HG03342 (cell line): ENCODE results near the gene FGD5.

Experiments
- ATAC-seq: cut with Tn5 transposase; IDR thresholded peaks from one replicate; pipeline ENCODE4 v1.9.1; 2021; ENCODE audit warnings: mild to moderate bottlenecking, moderate library complexity; ENCODE audit not compliant: unreplicated experiment

The FGD5 gene, protein sequence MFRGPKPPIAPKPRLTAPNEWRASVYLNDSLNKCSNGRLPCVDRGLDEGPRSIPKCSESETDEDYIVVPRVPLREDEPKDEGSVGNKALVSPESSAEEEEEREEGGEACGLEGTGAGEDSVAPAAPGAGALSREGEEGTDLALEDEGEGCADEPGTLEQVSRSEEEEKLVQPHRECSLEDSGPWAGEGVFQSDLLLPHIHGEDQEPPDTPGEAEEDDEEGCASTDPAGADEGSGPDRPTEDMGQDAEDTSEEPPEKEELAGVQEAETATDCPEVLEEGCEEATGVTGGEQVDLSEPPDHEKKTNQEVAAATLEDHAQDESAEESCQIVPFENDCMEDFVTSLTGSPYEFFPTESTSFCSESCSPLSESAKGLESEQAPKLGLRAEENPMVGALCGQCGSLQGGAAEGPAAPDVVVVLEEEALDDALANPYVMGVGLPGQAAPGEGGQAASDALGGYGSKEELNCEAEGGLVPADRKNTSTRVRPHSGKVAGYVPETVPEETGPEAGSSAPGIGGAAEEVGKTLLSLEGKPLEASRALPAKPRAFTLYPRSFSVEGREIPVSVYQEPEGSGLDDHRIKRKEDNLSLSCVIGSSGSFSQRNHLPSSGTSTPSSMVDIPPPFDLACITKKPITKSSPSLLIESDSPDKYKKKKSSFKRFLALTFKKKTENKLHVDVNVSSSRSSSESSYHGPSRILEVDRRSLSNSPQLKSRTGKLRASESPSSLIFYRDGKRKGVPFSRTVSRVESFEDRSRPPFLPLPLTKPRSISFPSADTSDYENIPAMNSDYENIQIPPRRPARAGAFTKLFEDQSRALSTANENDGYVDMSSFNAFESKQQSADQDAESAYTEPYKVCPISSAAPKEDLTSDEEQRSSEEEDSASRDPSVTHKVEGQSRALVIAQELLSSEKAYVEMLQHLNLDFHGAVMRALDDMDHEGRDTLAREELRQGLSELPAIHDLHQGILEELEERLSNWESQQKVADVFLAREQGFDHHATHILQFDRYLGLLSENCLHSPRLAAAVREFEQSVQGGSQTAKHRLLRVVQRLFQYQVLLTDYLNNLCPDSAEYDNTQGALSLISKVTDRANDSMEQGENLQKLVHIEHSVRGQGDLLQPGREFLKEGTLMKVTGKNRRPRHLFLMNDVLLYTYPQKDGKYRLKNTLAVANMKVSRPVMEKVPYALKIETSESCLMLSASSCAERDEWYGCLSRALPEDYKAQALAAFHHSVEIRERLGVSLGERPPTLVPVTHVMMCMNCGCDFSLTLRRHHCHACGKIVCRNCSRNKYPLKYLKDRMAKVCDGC (N-terminal part only)

GRCh38 chr3:14818804-14819500 lies at the start of gene FGD5:
FGD5 (plus strand) TSS chr3:14818962; CDS start chr3:14819072, 110 bp downstream.
- no peak for ATAC-seq

GRCh38 chr3:14769544-14770325 lies 49.0 kb upstream of the FGD5 start:
- ATAC-seq: no peak

- no peak for ATAC-seq
These were observed 48.2 kb upstream of the FGD5 start for GRCh38 chr3:14770591-14770990.

GRCh38 chr3:14771593-14772497 lies 46.9 kb upstream of the FGD5 start:
- ATAC-seq: no peak

DNA sequence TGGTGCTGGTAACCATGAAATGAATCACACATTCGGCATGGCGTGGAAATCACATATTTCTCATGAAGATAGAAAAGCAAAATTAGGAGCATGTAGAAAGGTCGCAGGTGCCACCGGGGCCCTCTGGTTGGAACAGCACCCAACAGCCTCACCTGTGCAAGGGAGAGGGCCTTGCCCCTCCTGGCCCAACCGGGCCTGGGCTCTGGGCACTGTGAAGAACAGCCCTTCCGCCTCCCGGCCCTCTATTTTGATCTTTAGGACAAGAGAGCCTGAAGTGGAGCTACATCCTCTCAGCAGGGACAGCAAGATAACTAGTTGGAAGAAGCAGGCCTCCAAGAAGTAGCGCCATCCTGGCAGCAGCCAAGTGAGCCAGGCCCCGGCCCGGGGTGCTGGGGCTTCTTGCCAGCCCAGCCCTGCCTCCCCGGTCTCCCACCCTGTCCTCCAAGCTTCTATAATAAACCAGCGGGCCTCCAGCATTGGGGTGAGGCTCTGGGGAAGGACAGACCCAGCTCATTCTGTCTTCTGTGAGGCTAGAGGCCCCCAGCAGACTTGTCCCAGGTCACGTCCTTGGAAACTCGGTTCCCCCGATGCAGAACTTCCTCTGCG lies 46.1 kb upstream of the FGD5 start:
- no peak for ATAC-seq

GRCh38 chr3:14773281-14773680 lies 45.5 kb upstream of the FGD5 start:
- ATAC-seq: no peak

GRCh38 chr3:14773691-14774128 lies 45.1 kb upstream of the FGD5 start:
- no peak for ATAC-seq

DNA sequence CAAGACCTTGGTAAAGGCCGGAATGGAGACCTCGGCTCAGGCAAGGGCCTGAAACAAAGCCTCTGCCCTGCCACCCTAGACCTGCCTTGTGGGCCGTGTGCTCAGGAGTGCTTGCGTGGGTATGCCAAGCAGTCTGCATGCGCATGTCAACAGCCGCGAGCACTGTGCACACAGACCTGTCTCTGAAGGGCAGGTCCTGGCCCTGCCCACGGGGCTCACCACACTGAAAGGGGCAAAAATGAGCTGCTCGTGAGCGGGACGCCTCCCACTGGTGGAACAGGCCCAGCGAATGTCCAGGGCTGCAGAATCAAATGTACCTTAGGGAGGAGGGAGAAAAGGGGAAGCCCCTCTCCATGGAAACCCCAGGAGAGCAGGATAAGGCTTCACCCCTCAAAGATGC lies 44.3 kb upstream of the FGD5 start:
- no peak for ATAC-seq

DNA sequence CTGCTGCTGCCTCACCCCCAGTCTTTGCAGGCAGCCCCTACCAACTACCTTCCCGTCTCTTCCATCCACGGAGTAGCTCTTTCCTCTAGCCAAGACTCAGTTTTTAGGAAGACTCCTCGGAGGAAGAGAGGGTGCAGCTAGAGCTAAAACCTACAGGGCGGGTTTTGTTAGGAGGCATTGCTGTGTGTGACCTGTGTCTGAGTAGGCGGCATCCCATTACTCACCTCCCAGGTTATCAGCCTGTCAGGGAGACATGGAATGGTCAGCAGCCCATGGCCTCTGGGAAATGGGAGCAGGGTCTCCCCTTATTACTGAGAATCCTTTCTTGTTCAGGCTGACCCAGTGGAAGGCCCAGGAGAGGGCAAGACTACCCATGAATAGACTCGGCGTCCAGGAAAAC lies 43.8 kb upstream of the FGD5 start:
- ATAC-seq: no peak

DNA sequence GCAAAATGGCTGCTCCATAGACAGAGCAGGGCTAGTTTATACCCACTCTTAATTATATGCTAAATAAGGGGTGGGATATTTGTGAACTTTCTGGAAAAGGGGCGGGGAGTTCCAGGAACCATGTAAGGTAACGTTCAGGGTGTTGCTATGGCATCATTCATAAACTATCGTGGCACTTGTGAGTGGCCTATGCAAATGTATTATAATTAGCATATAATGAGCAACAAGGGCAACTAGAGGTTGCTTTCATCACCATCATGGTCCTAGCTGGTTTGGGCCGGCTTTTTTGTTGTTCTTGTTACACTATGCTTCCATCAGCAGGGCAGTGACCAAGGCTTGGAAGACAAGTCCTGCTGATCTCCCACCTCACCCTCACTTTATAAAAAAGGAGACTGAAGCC lies 43.2 kb upstream of the FGD5 start:
- no peak for ATAC-seq

DNA sequence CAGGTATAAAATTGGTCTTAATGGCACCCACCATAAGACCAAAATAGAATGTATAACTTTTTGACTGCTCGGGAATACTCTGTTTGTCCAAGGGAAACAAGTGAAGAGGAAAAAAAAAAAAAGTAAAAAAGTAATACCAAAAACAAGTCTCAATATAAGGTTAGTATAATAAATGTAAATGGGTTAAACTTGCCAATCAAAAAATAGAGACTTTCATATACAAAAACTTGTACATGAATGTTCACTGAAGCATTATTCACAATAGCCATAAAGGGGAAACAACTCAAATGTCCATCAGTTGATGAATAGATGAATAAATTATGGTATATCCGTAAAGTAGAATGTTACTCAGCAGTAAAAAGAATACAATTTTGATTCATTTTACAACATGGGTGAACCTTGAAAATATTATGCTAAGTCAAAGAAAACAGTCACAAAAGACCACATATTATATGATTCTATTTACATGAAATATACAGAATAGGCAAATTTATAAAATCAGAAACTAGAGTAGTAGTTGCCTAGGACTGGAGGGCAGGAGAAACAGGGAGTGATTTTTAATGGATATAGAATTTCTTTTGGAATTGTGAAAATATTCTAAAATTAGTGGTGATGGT lies 39.6 kb upstream of the FGD5 start:
- no peak for ATAC-seq

DNA sequence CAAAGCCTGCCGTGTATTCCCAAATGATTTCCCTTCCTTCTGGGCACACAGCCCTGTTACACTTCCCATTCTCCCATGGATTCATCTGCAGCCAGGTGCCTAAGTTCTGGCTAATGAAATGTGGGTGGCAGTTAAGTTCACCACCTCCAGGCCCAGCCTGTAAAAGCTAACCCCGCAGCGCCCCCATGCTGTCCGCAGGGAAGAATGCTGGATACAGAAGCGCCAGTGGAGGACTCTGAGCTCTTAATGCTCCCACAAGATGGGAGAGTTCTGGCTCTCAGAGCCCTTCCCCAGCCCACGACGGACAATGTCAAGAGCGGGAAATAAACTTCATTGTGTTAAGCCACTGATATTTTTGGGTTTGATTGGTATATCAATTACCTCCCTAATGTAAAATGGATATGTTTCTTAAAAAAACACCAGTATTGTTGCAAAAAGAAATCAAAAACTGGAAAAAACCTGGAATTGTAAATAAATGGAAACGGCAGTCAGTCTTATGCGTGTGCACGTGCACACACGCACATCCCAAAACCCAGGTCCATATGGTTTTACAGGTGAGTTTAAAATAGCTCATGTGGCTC lies 37.7 kb upstream of the FGD5 start:
- peak; percentile 93 for ATAC-seq

GRCh38 chr3:14783480-14784086 lies 35.2 kb upstream of the FGD5 start:
- ATAC-seq: no peak

- ATAC-seq: no peak
These were observed 34.6 kb upstream of the FGD5 start for GRCh38 chr3:14784087-14784681.

DNA sequence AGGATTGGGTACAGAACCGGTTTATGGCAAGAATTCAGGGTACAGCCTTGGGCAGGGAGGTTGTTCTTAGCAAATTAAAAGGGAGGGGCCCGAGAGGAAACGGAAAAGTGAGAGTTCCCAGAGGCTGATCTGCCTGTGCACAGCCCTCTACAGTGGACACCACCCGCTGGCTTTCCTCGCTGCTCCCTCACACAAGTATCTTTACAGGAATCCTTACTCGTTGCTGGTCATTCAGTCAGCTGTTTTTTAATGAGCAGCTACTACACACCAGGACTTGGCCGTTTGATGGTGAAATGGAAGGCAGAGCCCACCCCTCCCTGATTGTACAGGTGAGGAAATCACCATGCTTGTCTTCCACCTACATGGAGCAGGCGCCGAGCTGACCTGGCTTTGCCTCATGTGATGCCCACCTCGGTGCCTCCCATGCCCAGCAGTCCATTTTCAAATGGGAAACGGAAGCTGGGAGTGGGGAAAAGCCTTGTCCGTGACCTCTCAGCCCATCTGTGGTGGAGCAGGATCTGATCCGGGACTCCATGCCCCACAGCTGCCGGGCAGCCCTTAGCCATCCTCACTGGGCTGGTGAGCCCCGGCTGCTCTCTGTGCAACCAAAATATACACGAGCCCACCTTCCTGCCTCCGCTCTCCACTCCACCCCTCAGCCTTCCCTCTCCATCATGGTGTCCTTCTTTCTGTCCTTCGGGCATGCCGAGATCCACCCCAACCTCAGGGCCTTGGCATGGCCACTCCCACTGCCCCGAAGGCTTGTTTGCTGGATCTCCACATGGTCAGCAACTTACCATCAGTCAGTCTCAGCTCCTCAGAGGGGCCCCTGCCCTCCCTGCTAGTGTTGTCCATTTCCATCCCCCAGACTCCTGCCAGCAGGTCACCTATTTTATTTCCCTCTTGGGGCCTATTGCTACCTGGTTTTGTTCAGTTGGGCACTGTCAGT lies 33.3 kb upstream of the FGD5 start:
- no peak for ATAC-seq

DNA sequence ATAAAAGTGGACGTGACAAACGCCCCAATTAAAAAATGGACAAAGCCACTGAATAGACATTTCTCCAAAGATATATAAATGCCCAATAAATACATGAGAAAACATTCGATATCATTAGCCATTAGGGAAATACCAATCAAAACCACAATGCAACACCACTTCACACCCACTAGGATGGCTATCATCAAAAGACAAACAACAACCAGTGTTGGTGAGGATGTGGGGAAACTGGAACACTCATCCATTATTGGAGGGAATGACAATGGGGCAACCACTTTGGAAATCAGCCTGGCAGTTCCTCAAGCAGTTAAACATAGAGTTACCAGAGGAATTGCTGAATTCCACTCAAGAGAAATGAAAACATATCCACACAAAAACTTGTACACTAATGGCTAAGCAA lies 32.4 kb upstream of the FGD5 start:
- no peak for ATAC-seq
